A549 (cell line): ENCODE measurements around the gene STX8.

Experiments
- BCL3 ChIP-seq: fragments of >200 bp; sonication (Bioruptor Twin); formaldehyde crosslinking; IDR thresholded peaks from 3 replicates; pipeline ENCODE4 v1.6.1; 2016
- BHLHE40 ChIP-seq: IDR thresholded peaks from 2 replicates; pipeline ENCODE4 v1.6.1; 2012; ENCODE audit warnings: low read depth, low read length, inconsistent platforms
- CTCF ChIP-seq: fragments of >200 bp; sonication (Bioruptor Twin); formaldehyde crosslinking; IDR thresholded peaks from 3 replicates; pipeline ENCODE4 v1.5.1; 2016
- EP300 ChIP-seq, 2 experiments: fragments of >200 bp; sonication (Bioruptor Twin); formaldehyde crosslinking; IDR thresholded peaks; 2 replicates in 1 of 2; 3 replicates in 1 of 2; pipeline ENCODE4 v1.6.1; 2016 to 2017
- HDAC2 ChIP-seq: fragments of 200-600 bp; sonication (generic); IDR thresholded peaks from 2 replicates; pipeline ENCODE4 v1.6.1; 2016
- MAX ChIP-seq: IDR thresholded peaks from 2 replicates; pipeline ENCODE4 v1.6.1; 2012
- NFE2L2 ChIP-seq: fragments of 150-350 bp; conservative IDR thresholded peaks from 2 replicates; pipeline ENCODE4 v1.6.1; 2014; ENCODE audit warnings: low read length
- POLR2A ChIP-seq: IDR thresholded peaks from 2 replicates; pipeline ENCODE4 v1.6.1; 2012; ENCODE audit warnings: mild to moderate bottlenecking, low read length
- POLR2AphosphoS2 ChIP-seq: conservative IDR thresholded peaks from 2 replicates; pipeline ENCODE4 v1.6.1; 2012; ENCODE audit warnings: low read length, improper control_type of control experiment, inconsistent platforms
- RAD21 ChIP-seq, 2 experiments: fragments of >200 bp in 1 of 2; sonication (Bioruptor Twin) in 1 of 2; formaldehyde crosslinking in 1 of 2; IDR thresholded peaks in 1 of 2; conservative IDR thresholded peaks in 1 of 2; 2 replicates in 1 of 2; 3 replicates in 1 of 2; pipeline ENCODE4 v1.6.1; 2012 to 2018; ENCODE audit warnings: inconsistent platforms in 1 of 2
- RNF2 ChIP-seq: fragments of 200-600 bp; sonication (generic); IDR thresholded peaks from 2 replicates; pipeline ENCODE4 v1.6.1; 2016; ENCODE audit warnings: low read depth, mild to moderate bottlenecking, antibody characterized with exemption, moderate library complexity, borderline replicate concordance
- TP53 ChIP-seq: fragments of 250-450 bp; sonication (Bioruptor Pico); IDR thresholded peaks from 2 replicates; pipeline ENCODE4 v1.5.0; 2021; ENCODE audit warnings: mild to moderate bottlenecking, moderate library complexity
- USF2 ChIP-seq: fragments of 450-650 bp; IDR thresholded peaks from 2 replicates; pipeline ENCODE4 v1.6.1; 2014; ENCODE audit warnings: antibody characterized with exemption

GRCh38 chr17:9299695-9300094 is 275.9 kb downstream of the STX8 start:
- TF ChIP-seq EP300 (IDR thresholded peaks at IDR 0.05): no peak
- TF ChIP-seq RAD21 (conservative IDR thresholded peaks at IDR 0.05 in 1 of 2, IDR thresholded peaks at IDR 0.05 in 1 of 2): no peak
- no peak for TF ChIP-seq TP53 (CRISPR knock-in tag)
- TF ChIP-seq CTCF: no peak
- no peak for TF ChIP-seq MAX
- TF ChIP-seq USF2: no peak
- no peak for TF ChIP-seq POLR2AphosphoS2
- TF ChIP-seq RNF2: no peak
- no peak for TF ChIP-seq BCL3
- no peak for TF ChIP-seq POLR2A
- TF ChIP-seq BHLHE40: no peak
- TF ChIP-seq NFE2L2: no peak
- no peak for TF ChIP-seq HDAC2
